Fibroblast of the aortic adventitia (primary cell): Measurements from ENCODE around the gene SKAP1. TPM values are rescaled to one million over a fixed set of nuclear protein-coding genes. Genes with fewer than 3 reads are reported as not detected.

Experiments
- DNase-seq: peaks from one replicate; pipeline ENCODE4 v3.0.0-alpha.2; 2010; ENCODE audit warnings: low read depth
- H3K4me3 ChIP-seq: 2 replicates; pipeline ENCODE4 v1.5.1; 2011; ENCODE audit warnings: low read depth, mild to moderate bottlenecking, control low read depth, low read length, moderate library complexity
- total RNA-seq: library from RNA; depleted of rRNA; stranded (reverse); fragments of >200 nt; gene quantifications from 2 replicates; pipeline ENCODE4 v1.2.3, GENCODE V29; 2012; ENCODE audit warnings: low replicate concordance
- TF ChIP-seq, protein P1 (sequence below): IDR thresholded peaks from 2 replicates; pipeline ENCODE4 v1.5.1; 2011; ENCODE audit warnings: mild to moderate bottlenecking, low read length, control low read depth, inconsistent platforms; ENCODE audit not compliant: insufficient read depth

Gene SKAP1
- total RNA-seq, 1 donor: not detected

DNA sequence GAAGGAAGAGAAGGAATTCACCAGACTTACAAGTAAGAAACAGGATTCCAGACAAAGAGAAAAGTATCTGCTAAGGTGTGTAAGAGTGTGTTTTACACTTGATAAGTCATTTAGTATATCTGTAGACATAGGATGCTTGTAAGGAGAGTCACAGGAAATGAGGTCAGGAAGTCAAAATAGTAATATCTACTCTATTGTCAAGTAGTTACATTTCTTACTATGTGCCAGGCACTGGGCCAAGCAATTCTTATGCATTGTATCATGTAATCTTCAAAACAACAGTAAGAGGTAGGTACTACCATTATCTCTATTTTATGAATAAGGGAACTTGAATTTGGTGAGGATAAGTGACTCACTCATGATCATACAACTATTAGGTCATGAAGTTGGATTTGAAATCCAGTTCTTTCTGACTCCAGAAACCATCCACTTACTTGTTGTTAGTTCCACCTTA lies 193.3 kb downstream of the SKAP1 start:
- peak; percentile 95 for DNase-seq
- TF ChIP-seq, protein P1, sequence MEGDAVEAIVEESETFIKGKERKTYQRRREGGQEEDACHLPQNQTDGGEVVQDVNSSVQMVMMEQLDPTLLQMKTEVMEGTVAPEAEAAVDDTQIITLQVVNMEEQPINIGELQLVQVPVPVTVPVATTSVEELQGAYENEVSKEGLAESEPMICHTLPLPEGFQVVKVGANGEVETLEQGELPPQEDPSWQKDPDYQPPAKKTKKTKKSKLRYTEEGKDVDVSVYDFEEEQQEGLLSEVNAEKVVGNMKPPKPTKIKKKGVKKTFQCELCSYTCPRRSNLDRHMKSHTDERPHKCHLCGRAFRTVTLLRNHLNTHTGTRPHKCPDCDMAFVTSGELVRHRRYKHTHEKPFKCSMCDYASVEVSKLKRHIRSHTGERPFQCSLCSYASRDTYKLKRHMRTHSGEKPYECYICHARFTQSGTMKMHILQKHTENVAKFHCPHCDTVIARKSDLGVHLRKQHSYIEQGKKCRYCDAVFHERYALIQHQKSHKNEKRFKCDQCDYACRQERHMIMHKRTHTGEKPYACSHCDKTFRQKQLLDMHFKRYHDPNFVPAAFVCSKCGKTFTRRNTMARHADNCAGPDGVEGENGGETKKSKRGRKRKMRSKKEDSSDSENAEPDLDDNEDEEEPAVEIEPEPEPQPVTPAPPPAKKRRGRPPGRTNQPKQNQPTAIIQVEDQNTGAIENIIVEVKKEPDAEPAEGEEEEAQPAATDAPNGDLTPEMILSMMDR: no peak
- no peak overlapping the region for H3K4me3 ChIP-seq

DNA sequence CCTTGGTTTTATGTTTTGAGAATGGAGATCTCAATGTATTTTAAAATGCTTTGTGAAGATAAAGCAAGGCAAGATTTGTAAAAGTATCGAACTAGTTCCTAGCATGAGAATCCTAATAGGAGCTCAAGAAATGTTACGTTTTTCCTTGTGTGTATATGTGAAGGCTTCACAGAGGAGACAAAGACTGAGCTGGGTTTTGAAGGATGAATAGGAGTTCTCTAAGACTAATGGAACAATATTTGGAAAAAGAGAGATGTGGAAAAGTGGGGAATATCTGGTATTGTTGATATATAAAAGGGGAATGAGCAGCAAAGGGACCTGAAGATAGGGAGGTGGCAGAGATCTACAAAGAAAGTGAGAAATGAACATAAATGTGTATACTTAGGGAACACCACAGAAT lies 195.1 kb downstream of the SKAP1 start:
- DNase-seq: no peak
- H3K4me3 ChIP-seq: no peak overlapping the region
- TF ChIP-seq, protein P1: no peak

DNA sequence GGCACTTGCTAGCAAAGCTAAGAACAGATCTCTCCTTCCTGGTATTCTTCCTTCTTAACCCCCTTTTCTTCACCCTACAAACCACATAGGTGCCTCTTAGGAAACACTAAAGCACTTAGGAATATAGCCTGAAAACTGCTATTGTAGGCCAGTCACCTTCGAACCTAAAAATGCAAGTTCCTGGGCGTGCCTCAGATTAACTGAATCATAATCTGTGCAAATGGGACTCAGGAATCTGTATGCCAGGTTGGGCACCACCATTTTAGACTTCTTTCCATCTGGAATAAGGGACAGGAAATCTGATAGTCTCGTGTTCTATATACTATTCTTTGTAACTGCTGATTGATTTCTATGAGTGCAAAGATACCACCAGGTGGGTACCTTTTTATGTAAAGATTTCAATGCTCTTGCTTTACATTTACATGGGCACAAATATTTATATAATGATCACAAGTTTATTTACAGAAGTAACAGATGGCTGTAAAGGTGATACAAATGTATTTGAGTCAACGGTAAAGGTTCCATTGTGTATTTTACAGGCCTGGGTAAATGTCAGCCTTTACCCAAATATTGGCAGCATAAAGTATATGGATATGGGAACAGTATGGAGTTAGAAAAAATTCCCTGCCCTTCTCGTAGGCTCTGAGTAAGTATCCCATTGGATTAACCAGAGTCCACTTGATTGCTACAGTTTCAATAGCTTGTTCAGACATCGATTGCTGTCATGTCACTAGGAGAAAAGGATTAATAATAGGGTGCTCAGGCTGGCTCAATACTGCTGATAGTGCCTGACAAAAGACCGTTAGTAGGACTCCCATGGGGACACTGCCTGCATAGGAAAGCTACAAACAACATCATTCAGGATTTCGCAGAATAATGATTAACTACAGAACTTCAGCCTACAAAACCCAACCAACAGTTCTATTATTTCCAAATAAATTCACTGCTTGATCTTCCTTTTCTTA lies 197.7 kb downstream of the SKAP1 start:
- TF ChIP-seq, protein P1: no peak
- DNase-seq: no peak
- H3K4me3 ChIP-seq: no peak overlapping the region

DNA sequence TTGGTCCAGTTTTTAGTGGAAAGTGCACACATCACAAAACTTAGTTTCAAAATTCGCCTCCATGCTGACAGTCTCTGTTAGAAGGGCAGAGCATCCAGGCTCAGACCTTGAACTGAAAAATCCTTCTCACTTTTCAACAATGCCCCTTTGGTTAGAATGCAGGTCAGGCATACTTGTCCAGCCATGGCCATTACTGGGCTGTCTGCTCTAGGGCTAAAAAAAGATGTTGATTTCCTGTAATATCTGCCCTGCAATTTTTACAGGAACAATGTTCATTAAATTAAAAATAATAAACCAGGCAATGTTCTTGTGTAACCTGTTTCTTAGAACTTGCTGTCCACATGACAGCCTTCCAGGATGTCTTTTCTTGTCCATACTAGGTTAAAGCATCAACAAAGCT lies 200.1 kb downstream of the SKAP1 start:
- no peak for DNase-seq

DNA sequence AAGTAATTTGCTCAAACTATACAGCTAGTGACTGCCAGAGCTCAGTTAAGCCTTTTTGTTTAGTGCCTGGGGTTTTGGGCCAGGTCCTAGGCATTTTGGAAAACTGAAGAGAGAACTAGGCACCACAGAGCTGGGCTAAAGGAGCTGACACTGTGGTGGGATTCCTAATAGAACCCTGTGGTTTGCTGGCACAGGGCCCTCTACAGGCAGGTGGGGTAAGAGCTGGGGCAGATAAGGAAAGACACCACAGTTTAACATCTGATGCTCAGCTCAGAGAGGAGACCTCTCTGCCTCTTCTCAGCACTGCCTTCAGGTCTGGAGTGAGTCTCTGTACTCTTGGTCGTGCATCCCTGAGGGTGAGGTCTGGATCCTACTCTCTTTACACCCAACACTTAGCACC lies 201.3 kb downstream of the SKAP1 start:
- H3K4me3 ChIP-seq: no peak overlapping the region
- TF ChIP-seq, protein P1: no peak
- DNase-seq: no peak

More for the DNA sequence above, 200.1 kb downstream of the SKAP1 start:
- TF ChIP-seq, protein P1: no peak
- H3K4me3 ChIP-seq: no peak overlapping the region

DNA sequence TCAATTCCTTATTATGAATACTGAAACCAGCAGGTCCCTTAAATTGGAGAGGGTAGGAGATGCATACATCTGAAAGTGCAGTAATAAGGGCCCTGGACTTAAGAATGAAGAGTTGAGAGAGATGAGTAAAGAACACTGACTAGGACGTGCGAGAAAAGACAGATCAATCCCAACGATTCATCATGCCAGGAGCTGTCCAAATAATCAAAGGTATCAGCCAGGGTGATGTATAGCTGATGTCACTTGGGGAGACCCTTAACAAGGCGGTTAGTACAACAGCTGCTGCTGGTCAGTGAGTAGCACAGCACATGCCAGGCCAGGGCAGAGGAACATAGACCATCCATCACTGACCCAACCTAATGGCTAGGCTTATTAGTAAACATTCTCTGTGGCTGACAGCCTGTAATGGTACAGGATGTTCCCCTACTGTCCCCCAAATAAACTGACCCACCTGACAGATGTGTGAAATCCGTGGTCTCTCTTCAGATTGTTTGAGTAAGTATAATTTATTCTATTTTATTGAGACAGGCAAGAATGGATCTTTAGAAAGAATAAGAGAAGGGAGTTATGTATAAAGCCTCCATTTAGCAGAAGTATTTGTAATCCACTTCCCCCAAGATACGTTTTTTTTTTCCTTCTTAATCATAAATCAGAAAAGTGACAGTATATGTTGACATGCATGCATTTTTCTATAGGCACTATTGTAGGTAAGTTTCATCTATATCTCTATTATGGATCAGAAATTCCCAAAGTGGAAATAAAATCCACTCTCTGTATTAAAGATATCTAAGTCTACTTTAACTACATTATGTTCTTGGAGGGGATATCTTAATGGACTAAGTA lies 204.1 kb downstream of the SKAP1 start:
- H3K4me3 ChIP-seq: no peak overlapping the region

More for the DNA sequence above, 204.1 kb downstream of the SKAP1 start:
- TF ChIP-seq, protein P1: no peak
- no peak for DNase-seq
